ENCODE measurements around the gene MT1H. TPM values are rescaled to one million over a fixed set of nuclear protein-coding genes. Genes with fewer than 3 reads are reported as not detected.
"Not testable (repeated sequence)": the region's sequence is repeated elsewhere in the genome, so short reads cannot be mapped to it uniquely, and the experiment has no call there.

Gene MT1H
- total RNA-seq, 1 experiment from 2014 or later: not detected

GRCh38 chr16:56716761-56717160 lies 47.1 kb downstream of the MT1H start:
- DNase-seq: no peak
- TF ChIP-seq CTCF (IDR thresholded peaks at IDR 0.05; ENCODE audit: insufficient read depth in 1 of 2, low read depth in 1 of 2, low read length in 1 of 2, severe bottlenecking in 1 of 2, unreplicated experiment in 1 of 2): no peak
- POLR2A ChIA-PET: no interaction called here

GRCh38 chr16:56717532-56717931 lies 47.9 kb downstream of the MT1H start:
- H3K36me3 Mint-ChIP-seq (ENCODE audit: insufficient read depth, unreplicated experiment); H3K4me3 Mint-ChIP-seq (ENCODE audit: unreplicated experiment); H3K4me1 Mint-ChIP-seq (ENCODE audit: low read depth, unreplicated experiment); H3K27me3 ChIP-seq (replicated peaks; ENCODE audit: control insufficient read depth, insufficient read depth, low read length); DNase-seq; H3K9me3 Mint-ChIP-seq (ENCODE audit: unreplicated experiment); intact Hi-C loops (cut with micrococcal nuclease; ENCODE audit: unreplicated experiment); H3K27me3 Mint-ChIP-seq (ENCODE audit: insufficient read depth, unreplicated experiment); H3K4me3 ChIP-seq (ENCODE audit: low read depth, low read length); POLR2A ChIA-PET; H3K4me1 ChIP-seq; H3K9me3 ChIP-seq; H3K36me3 ChIP-seq (ENCODE audit: control insufficient read depth, insufficient read depth, low read length); H3K27ac Mint-ChIP-seq (ENCODE audit: unreplicated experiment); BruUV-seq (replicated peaks): not testable (repeated sequence)
- CTCF ChIA-PET: interaction anchor here (1.0 kb wide), 1 partner anchor 15 kb away, joined by 6 read pairs; no protein-coding TSS in a partner anchor

More at GRCh38 chr16:56716761-56717160, 47.1 kb downstream of the MT1H start:
- H3K36me3 ChIP-seq (ENCODE audit: control insufficient read depth, insufficient read depth, low read length): no peaks in the 10 kb centered on the region
- no peaks in the 10 kb centered on the region for H3K9me3 ChIP-seq
- H3K9me3 Mint-ChIP-seq (ENCODE audit: unreplicated experiment): no peaks in the 10 kb centered on the region
- H3K4me1 ChIP-seq: no peaks in the 10 kb centered on the region
- no peaks in the 10 kb centered on the region for H3K36me3 Mint-ChIP-seq (ENCODE audit: insufficient read depth, unreplicated experiment)
- H3K27me3 Mint-ChIP-seq (ENCODE audit: insufficient read depth, unreplicated experiment): peaks cover 4% of the 10 kb centered on the region
- H3K27ac Mint-ChIP-seq (ENCODE audit: unreplicated experiment): no peak overlapping the region
- CTCF ChIA-PET: no interaction called here
- intact Hi-C loops (cut with micrococcal nuclease; ENCODE audit: unreplicated experiment): no loop called here
- no TSS peak for BruUV-seq (replicated peaks)
- H3K27me3 ChIP-seq (replicated peaks; ENCODE audit: control insufficient read depth, insufficient read depth, low read length): no peaks in the 10 kb centered on the region
- no peak overlapping the region for H3K4me3 ChIP-seq (ENCODE audit: low read depth, low read length)
- H3K4me1 Mint-ChIP-seq (ENCODE audit: low read depth, unreplicated experiment): no peaks in the 10 kb centered on the region
- H3K4me3 Mint-ChIP-seq (ENCODE audit: unreplicated experiment): no peak overlapping the region

Other genes with a start within 250 kb of the MT1H start
- gene AMFR, start 244.3 kb upstream of the MT1H start, total RNA-seq (2022): 101 and 106 TPM in 2 replicates
- gene NUDT21, start 218.5 kb upstream of the MT1H start, total RNA-seq (2022): 305 and 311 TPM in 2 replicates
- 75.5 and 79.0 TPM in 2 replicates for gene OGFOD1, start 218.3 kb upstream of the MT1H start, total RNA-seq (2022)
- gene BBS2, start 149.8 kb upstream of the MT1H start, total RNA-seq (2022): 25.6 and 27.7 TPM in 2 replicates
- gene MT4, start 104.7 kb upstream of the MT1H start, total RNA-seq (2022): not detected in 2 replicates
- gene MT3, start 80.3 kb upstream of the MT1H start, total RNA-seq (2022): not detected in 2 replicates
- gene MT2A, start 61.2 kb upstream of the MT1H start, total RNA-seq (2022): 4.3 and 10.5 TPM in 2 replicates
- gene MT1E, start 44.0 kb upstream of the MT1H start, total RNA-seq (2022): 0.56 and 2.0 TPM in 2 replicates
- not detected in 2 replicates for gene MT1M, start 37.2 kb upstream of the MT1H start, total RNA-seq (2022)
- gene MT1A, start 31.1 kb upstream of the MT1H start, total RNA-seq (2022): 2.0 and 2.5 TPM in 2 replicates
- gene MT1B, start 17.9 kb upstream of the MT1H start, total RNA-seq (2022): not detected in 2 replicates
- gene MT1F, start 11.9 kb upstream of the MT1H start, total RNA-seq (2022): 2.8 and 12.5 TPM in 2 replicates
- not detected in 2 replicates for gene MT1G, start 1.7 kb upstream of the MT1H start, total RNA-seq (2022)
- 4.4 and 18.3 TPM in 2 replicates for gene MT1X, start 12.7 kb downstream of the MT1H start, total RNA-seq (2022)
- gene NUP93, start 60.3 kb downstream of the MT1H start, total RNA-seq (2022): 148 and 149 TPM in 2 replicates
- gene SLC12A3, start 195.4 kb downstream of the MT1H start, total RNA-seq (2022): 0.67 and 0.73 TPM in 2 replicates